Measurements from ENCODE around the gene STXBP3. TPM values are rescaled to one million over a fixed set of nuclear protein-coding genes. Genes with fewer than 3 reads are reported as not detected.
"Not testable (repeated sequence)": the region's sequence is repeated elsewhere in the genome, so short reads cannot be mapped to it uniquely, and the experiment has no call there.

The STXBP3 gene
- total RNA-seq (2022) (30.3 and 32.0 TPM in 2 replicates), Bru-seq, nascent RNA (percentile 76 among the genes with signal in this experiment), BruChase-seq, experiment 1, labeled RNA remaining after a 6-hour chase (percentile 66 among the genes with signal in this experiment), BruChase-seq, experiment 2, labeled RNA remaining after a 2-hour chase (percentile 67 among the genes with signal in this experiment)
- long read RNA-seq, transcript STXBP3-201 (19 exons, 2,478 nt): major isoform, 40 of 52 reads
- long read RNA-seq, partial matches to known transcripts: 9 of 52 reads
- long read RNA-seq, other reads (novel, unspliced or antisense): 3 of 52 reads

GRCh38 chr1:108746382-108747170 is at the start of gene STXBP3:
TSS of gene STXBP3 (plus strand) at chr1:108746674. CDS start at chr1:108746738, 64 bp downstream.
- Mint-ChIP-seq H3K9me3 (ENCODE audit: low read depth, unreplicated experiment) (no peaks in the 10 kb centered on the region), H3K4me3 (ENCODE audit: low read depth, unreplicated experiment) (peak within 1 kb of the TSS; percentile 85), H3K27me3 (ENCODE audit: unreplicated experiment) (no peaks in the 10 kb centered on the region), H3K36me3 (ENCODE audit: insufficient read depth, unreplicated experiment) (peaks cover 14% of the 10 kb centered on the region), H3K27ac (ENCODE audit: unreplicated experiment) (peak within 1 kb of the TSS; percentile 97), H3K4me1 (ENCODE audit: low read depth, unreplicated experiment) (peaks cover 19% of the 10 kb centered on the region)
- intact Hi-C loops (cut with micrococcal nuclease; ENCODE audit: unreplicated experiment): loop anchor here (2.0 kb wide), 1 partner anchor 54 kb away; the partner anchor contains the start of gene PRPF38B
- CTCF ChIA-PET: no interaction called here
- DNase-seq: peak; percentile 98
- no TSS peak for BruUV-seq (replicated peaks)
- TF ChIP-seq CTCF (IDR thresholded peaks at IDR 0.05; ENCODE audit: unreplicated experiment): peak; percentile 75

GRCh38 chr1:108699375-108700332 is 46.8 kb upstream of the STXBP3 start:
- CTCF ChIA-PET: no interaction called here
- no peak for DNase-seq
- peaks cover 53% of the 10 kb centered on the region for H3K36me3 Mint-ChIP-seq (ENCODE audit: insufficient read depth, unreplicated experiment)
- no peak for TF ChIP-seq CTCF (IDR thresholded peaks at IDR 0.05; ENCODE audit: unreplicated experiment)
- no peaks in the 10 kb centered on the region for H3K27me3 Mint-ChIP-seq (ENCODE audit: unreplicated experiment)
- BruUV-seq (replicated peaks): TSS peak; percentile 12
- no peak overlapping the region for H3K4me3 Mint-ChIP-seq (ENCODE audit: low read depth, unreplicated experiment)
- H3K4me1 Mint-ChIP-seq (ENCODE audit: low read depth, unreplicated experiment): peaks cover 7% of the 10 kb centered on the region
- intact Hi-C loops (cut with micrococcal nuclease; ENCODE audit: unreplicated experiment): loop anchor here (10.0 kb wide), 1 partner anchor 195 kb away; no protein-coding TSS in a partner anchor
- no peaks in the 10 kb centered on the region for H3K9me3 Mint-ChIP-seq (ENCODE audit: low read depth, unreplicated experiment)
- H3K27ac Mint-ChIP-seq (ENCODE audit: unreplicated experiment): no peak overlapping the region

GRCh38 chr1:108701176-108701849 is 45.2 kb upstream of the STXBP3 start:
- TF ChIP-seq CTCF (IDR thresholded peaks at IDR 0.05; ENCODE audit: unreplicated experiment): no peak
- H3K27ac Mint-ChIP-seq (ENCODE audit: unreplicated experiment): no peak overlapping the region

GRCh38 chr1:108702109-108702508 is 44.4 kb upstream of the STXBP3 start:
- H3K36me3 Mint-ChIP-seq (ENCODE audit: insufficient read depth, unreplicated experiment): peaks cover 39% of the 10 kb centered on the region
- H3K4me1 Mint-ChIP-seq (ENCODE audit: low read depth, unreplicated experiment); H3K27ac Mint-ChIP-seq (ENCODE audit: unreplicated experiment); H3K4me3 Mint-ChIP-seq (ENCODE audit: low read depth, unreplicated experiment); DNase-seq; intact Hi-C loops (cut with micrococcal nuclease; ENCODE audit: unreplicated experiment); H3K9me3 Mint-ChIP-seq (ENCODE audit: low read depth, unreplicated experiment); BruUV-seq (replicated peaks); CTCF ChIA-PET; H3K27me3 Mint-ChIP-seq (ENCODE audit: unreplicated experiment): not testable (repeated sequence)

More at GRCh38 chr1:108701176-108701849, 45.2 kb upstream of the STXBP3 start:
- Mint-ChIP-seq H3K36me3 (ENCODE audit: insufficient read depth, unreplicated experiment) (peaks cover 46% of the 10 kb centered on the region), H3K27me3 (ENCODE audit: unreplicated experiment) (no peaks in the 10 kb centered on the region), H3K9me3 (ENCODE audit: low read depth, unreplicated experiment) (no peaks in the 10 kb centered on the region), H3K4me1 (ENCODE audit: low read depth, unreplicated experiment) (peaks cover 7% of the 10 kb centered on the region), H3K4me3 (ENCODE audit: low read depth, unreplicated experiment) (no peak overlapping the region)
- no TSS peak for BruUV-seq (replicated peaks)
- CTCF ChIA-PET: no interaction called here
- no peak for DNase-seq
- intact Hi-C loops (cut with micrococcal nuclease; ENCODE audit: unreplicated experiment): no loop called here
